HEK293 (cell line): Measurements from ENCODE around the gene DHCR7.
"Not testable (repeated sequence)": the region's sequence is repeated elsewhere in the genome, so short reads cannot be mapped to it uniquely, and the experiment has no call there.

ENCODE experiments used
- CTCF ChIA-PET: fragments of 350-600 bp; formaldehyde crosslinking; extraction: SDS; loops from one replicate; lab custom pipeline; 2021; ENCODE audit warnings: antibody characterized with exemption; lab: Yijun Ruan, JAX
- POLR2A ChIA-PET: fragments of 300-600 bp; formaldehyde crosslinking; extraction: SDS; loops from one replicate; lab custom pipeline; 2020; ENCODE audit warnings: antibody characterized with exemption, inconsistent platforms; lab: Yijun Ruan, JAX
- H3K27ac ChIP-seq: fragments of 200-500 bp; sonication (Bioruptor generic); 2 replicates; pipeline ENCODE4 v1.5.1; 2014; ENCODE audit warnings: low read depth, low read length, control low read depth, inconsistent platforms; ENCODE audit errors: extremely low read depth
- H3K36me3 ChIP-seq, 2 experiments: fragments of 200-500 bp in 1 of 2; sonication (Bioruptor generic) in 1 of 2; 1 replicate in 1 of 2; 2 replicates in 1 of 2; pipeline ENCODE4 v1.5.1; 2014 to 2017; ENCODE audit warnings: inconsistent platforms in 2 of 2, low read length in 2 of 2; ENCODE audit not compliant: control insufficient read depth in 2 of 2, insufficient read depth in 1 of 2
- H3K4me1 ChIP-seq: fragments of 200-500 bp; sonication (Bioruptor generic); 2 replicates; pipeline ENCODE4 v1.5.1; 2014; ENCODE audit warnings: mild to moderate bottlenecking, low read length, inconsistent platforms; ENCODE audit not compliant: control insufficient read depth, insufficient read depth
- H3K4me3 ChIP-seq: 2 replicates; pipeline ENCODE4 v1.5.1; 2011; ENCODE audit warnings: low read depth, mild to moderate bottlenecking, control low read depth, low read length, moderate library complexity
- H3K9me3 ChIP-seq: fragments of 200-500 bp; sonication (Bioruptor generic); 2 replicates; pipeline ENCODE4 v1.5.1; 2014; ENCODE audit warnings: low read depth, low read length, inconsistent platforms; ENCODE audit not compliant: control insufficient read depth, insufficient read depth
- FEZF1 ChIP-seq: fragments of 450-650 bp; formaldehyde crosslinking; IDR thresholded peaks from 2 replicates; pipeline ENCODE4 v1.5.1; 2016; ENCODE audit warnings: missing biosample characterization, missing genetic modification characterization
- GFI1B ChIP-seq: fragments of 450-650 bp; formaldehyde crosslinking; IDR thresholded peaks from 2 replicates; pipeline ENCODE4 v1.5.1; 2016; ENCODE audit warnings: missing biosample characterization, missing genetic modification characterization
- PATZ1 ChIP-seq: fragments of 450-650 bp; formaldehyde crosslinking; IDR thresholded peaks from 2 replicates; pipeline ENCODE4 v1.5.1; 2016; ENCODE audit warnings: missing biosample characterization, missing genetic modification characterization
- PRDM2 ChIP-seq: fragments of 450-650 bp; formaldehyde crosslinking; IDR thresholded peaks from 2 replicates; pipeline ENCODE4 v1.5.1; 2016; ENCODE audit warnings: missing biosample characterization, missing genetic modification characterization, borderline replicate concordance
- SALL2 ChIP-seq: fragments of 450-650 bp; formaldehyde crosslinking; IDR thresholded peaks from 2 replicates; pipeline ENCODE4 v1.5.0; 2017; ENCODE audit warnings: missing biosample characterization, mild to moderate bottlenecking, missing genetic modification characterization, borderline replicate concordance
- ZNF146 ChIP-seq: fragments of 450-650 bp; formaldehyde crosslinking; IDR thresholded peaks from 2 replicates; pipeline ENCODE4 v1.5.1; 2016; ENCODE audit warnings: missing biosample characterization, missing genetic modification characterization
- ZNF174 ChIP-seq: fragments of 450-650 bp; formaldehyde crosslinking; IDR thresholded peaks from 2 replicates; pipeline ENCODE4 v1.5.0; 2017; ENCODE audit warnings: missing biosample characterization, mild to moderate bottlenecking, missing genetic modification characterization
- ZNF350 ChIP-seq: fragments of 450-650 bp; formaldehyde crosslinking; IDR thresholded peaks from 2 replicates; pipeline ENCODE4 v1.5.0; 2017; ENCODE audit warnings: missing biosample characterization, mild to moderate bottlenecking, missing genetic modification characterization
- ZNF398 ChIP-seq: fragments of 450-650 bp; formaldehyde crosslinking; IDR thresholded peaks from 2 replicates; pipeline ENCODE4 v1.5.1; 2017; ENCODE audit warnings: missing biosample characterization, missing genetic modification characterization
- ZNF423 ChIP-seq: fragments of 450-650 bp; formaldehyde crosslinking; IDR thresholded peaks from 2 replicates; pipeline ENCODE4 v1.5.1; 2016; ENCODE audit warnings: missing biosample characterization, missing genetic modification characterization
- ZNF513 ChIP-seq: fragments of 450-650 bp; IDR thresholded peaks from 2 replicates; pipeline ENCODE4 v1.5.1; 2018; ENCODE audit warnings: missing biosample characterization, missing genetic modification characterization
- ZNF530 ChIP-seq: fragments of 450-650 bp; formaldehyde crosslinking; IDR thresholded peaks from 2 replicates; pipeline ENCODE4 v1.5.1; 2016; ENCODE audit warnings: low read depth, missing biosample characterization, missing genetic modification characterization
- ZNF560 ChIP-seq: fragments of 450-650 bp; formaldehyde crosslinking; IDR thresholded peaks from 2 replicates; pipeline ENCODE4 v1.5.1; 2017; ENCODE audit warnings: missing biosample characterization, missing genetic modification characterization, borderline replicate concordance
- ZNF621 ChIP-seq: fragments of 450-650 bp; formaldehyde crosslinking; IDR thresholded peaks from 2 replicates; pipeline ENCODE4 v1.5.1; 2017; ENCODE audit warnings: missing biosample characterization, missing genetic modification characterization
- ZNF791 ChIP-seq: fragments of 450-650 bp; formaldehyde crosslinking; IDR thresholded peaks from 2 replicates; pipeline ENCODE4 v1.5.1; 2016; ENCODE audit warnings: missing biosample characterization, missing genetic modification characterization
- ZSCAN16 ChIP-seq: fragments of 450-650 bp; formaldehyde crosslinking; IDR thresholded peaks from 2 replicates; pipeline ENCODE4 v1.5.1; 2016; ENCODE audit warnings: missing biosample characterization, missing genetic modification characterization

Gene DHCR7

GRCh38 chr11:71422318-71422717, 25.9 kb downstream of the DHCR7 start:
- H3K4me1 ChIP-seq, H3K4me3 ChIP-seq, POLR2A ChIA-PET: not testable (repeated sequence)

GRCh38 chr11:71421392-71421950, 26.7 kb downstream of the DHCR7 start:
- ChIA-PET CTCF (interaction anchor here (0.6 to 1.4 kb wide), 6 partner anchors 26 to 938 kb away, joined by 3 to 6 read pairs (median 3); no protein-coding TSS in a partner anchor), POLR2A (no interaction called here)
- no peak for TF ChIP-seq PRDM2
- no peak for TF ChIP-seq FEZF1 (tag by site-specific recombination)
- TF ChIP-seq GFI1B (tag by site-specific recombination), result no peak
- TF ChIP-seq ZNF174, result no peak
- TF ChIP-seq ZNF513 (tag by site-specific recombination), result no peak
- no peak for TF ChIP-seq ZNF398 (tag by site-specific recombination)
- no peak for TF ChIP-seq ZNF530 (tag by site-specific recombination)
- no peak for TF ChIP-seq PATZ1 (tag by site-specific recombination)
- no peak for TF ChIP-seq ZSCAN16 (tag by site-specific recombination)
- TF ChIP-seq ZNF621 (tag by site-specific recombination), result no peak
- TF ChIP-seq ZNF791 (tag by site-specific recombination), result no peak
- no peak for TF ChIP-seq ZNF423 (tag by site-specific recombination)
- no peak for TF ChIP-seq ZNF560 (tag by site-specific recombination)
- TF ChIP-seq SALL2, result no peak
- TF ChIP-seq ZNF350 (tag by site-specific recombination), result no peak
- Histone ChIP-seq H3K36me3 (no peaks in the 10 kb centered on the region), H3K4me1 (no peaks in the 10 kb centered on the region), H3K4me3 (no peak overlapping the region), H3K27ac (no peak overlapping the region), H3K9me3 (no peaks in the 10 kb centered on the region)

More at GRCh38 chr11:71422318-71422717, 25.9 kb downstream of the DHCR7 start:
- peak; percentile 82; the same call in 1 of the 2 replicates for TF ChIP-seq ZNF146 (tag by site-specific recombination)
- TF ChIP-seq, all 188 proteins: peak for 1; not testable (repeated sequence) for 187
- CTCF ChIA-PET, result interaction anchor here (0.9 to 1.4 kb wide), 2 partner anchors 25 to 590 kb away, joined by 3 read pairs; no protein-coding TSS in a partner anchor
- H3K27ac ChIP-seq, H3K36me3 ChIP-seq, H3K9me3 ChIP-seq: not testable (repeated sequence)
